Endometrium (tissue), 2 donors: ENCODE results near the gene INPP4A.
"Not testable (repeated sequence)": the region's sequence is repeated elsewhere in the genome, so short reads cannot be mapped to it uniquely, and the experiment has no call there.

Experiments
- FAIRE-seq: peaks from 2 replicates; lab custom pipeline; 2012; peaks lifted over from hg19 to GRCh38; lab: Jason Lieb, UNC
- donor health status: control.
- donor health status: control.

The INPP4A gene

GRCh38 chr2:98444436-98445176, at the start of gene INPP4A:
Gene INPP4A, plus strand, starts transcription at chr2:98444858. Its CDS starts 75,191 bp downstream, at chr2:98520049.
- no peak for FAIRE-seq

DNA sequence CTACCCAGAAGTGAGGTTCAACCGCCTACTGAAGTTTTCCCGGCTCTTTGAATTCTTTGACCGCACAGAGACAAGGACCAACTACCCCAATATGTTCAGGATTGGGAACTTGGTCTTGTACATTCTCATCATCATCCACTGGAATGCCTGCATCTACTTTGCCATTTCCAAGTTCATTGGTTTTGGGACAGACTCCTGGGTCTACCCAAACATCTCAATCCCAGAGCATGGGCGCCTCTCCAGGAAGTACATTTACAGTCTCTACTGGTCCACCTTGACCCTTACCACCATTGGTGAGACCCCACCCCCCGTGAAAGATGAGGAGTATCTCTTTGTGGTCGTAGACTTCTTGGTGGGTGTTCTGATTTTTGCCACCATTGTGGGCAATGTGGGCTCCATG, 48.7 kb upstream of the INPP4A start:
- FAIRE-seq = no peak

- no peak for FAIRE-seq
These were observed 47.8 kb upstream of the INPP4A start for GRCh38 chr2:98396745-98397355.

- no peak for FAIRE-seq
These were observed 45.5 kb upstream of the INPP4A start for GRCh38 chr2:98399140-98399539.

GRCh38 chr2:98403878-98404277, 40.8 kb upstream of the INPP4A start:
- FAIRE-seq = no peak

DNA sequence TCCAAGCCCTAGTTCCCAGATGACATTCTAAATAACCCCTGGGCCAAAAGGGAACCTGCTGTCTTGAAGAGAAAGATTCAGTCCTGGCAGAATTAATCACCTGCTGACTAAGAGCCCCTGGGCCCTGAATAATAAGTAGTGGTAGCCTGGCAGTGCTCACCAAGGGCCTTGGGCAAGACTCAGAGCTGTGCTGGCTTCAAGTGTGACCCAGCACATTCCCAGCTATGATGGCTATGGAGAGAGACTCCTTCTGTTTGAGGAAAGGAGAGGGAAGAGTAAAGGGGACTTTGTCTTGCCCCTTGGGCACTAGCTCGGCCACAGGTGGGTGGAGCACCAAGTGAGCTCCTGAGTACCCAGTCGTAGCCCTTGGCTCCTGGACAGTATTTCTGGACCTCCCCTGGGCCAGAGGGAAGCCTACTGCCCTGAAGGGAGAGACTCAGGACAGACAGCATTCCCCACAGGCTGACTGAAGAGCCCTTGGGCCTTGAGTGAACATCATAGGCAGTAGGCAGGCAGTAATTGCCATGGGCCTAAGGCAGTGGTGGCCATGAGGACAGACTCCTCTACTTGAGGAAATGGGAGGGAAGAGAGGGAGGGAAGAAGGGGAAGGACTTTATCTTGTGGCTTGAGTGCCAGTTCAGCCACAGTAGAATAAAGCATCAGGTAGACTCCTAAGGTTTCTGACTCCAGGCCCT, 40.0 kb upstream of the INPP4A start:
- FAIRE-seq = no peak

GRCh38 chr2:98405301-98405700, 39.4 kb upstream of the INPP4A start:
- FAIRE-seq = no peak

- no peak for FAIRE-seq
These were observed 36.5 kb upstream of the INPP4A start for GRCh38 chr2:98408155-98408554.

DNA sequence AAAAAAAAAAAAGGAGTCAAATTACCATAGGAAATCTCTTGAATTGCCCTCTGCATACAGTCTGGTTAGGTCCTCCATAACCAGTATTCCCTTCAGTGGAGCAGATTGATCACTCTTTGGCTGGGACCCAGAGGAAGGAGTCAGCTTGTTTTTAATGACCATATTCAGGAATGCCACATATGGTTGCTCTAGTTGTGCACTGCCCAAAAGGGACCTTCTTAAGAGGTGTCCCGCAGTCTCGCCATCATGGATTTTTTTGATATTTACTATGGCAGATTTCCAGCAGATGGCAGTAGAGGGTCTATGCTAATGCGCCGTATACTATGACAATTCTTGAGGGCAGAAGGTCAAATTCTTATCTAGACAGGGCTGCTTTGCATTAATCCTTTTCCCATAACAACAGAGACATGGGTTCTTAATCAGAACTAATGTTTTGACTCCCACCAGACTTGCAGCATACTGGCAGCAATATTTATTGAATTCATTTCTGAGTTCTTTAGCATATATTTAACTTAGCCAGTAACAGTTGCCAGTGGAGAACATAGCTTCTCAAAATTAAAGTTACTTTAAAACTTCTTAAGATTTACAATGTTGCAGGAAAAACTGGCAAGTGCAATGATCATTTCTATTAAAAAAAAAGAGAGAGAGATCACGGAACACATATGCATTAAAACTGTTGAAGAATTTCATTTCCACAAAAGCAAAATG, 31.8 kb upstream of the INPP4A start:
- no peak for FAIRE-seq

- FAIRE-seq = not testable (repeated sequence)
These were observed 30.4 kb upstream of the INPP4A start for GRCh38 chr2:98414246-98414645.

DNA sequence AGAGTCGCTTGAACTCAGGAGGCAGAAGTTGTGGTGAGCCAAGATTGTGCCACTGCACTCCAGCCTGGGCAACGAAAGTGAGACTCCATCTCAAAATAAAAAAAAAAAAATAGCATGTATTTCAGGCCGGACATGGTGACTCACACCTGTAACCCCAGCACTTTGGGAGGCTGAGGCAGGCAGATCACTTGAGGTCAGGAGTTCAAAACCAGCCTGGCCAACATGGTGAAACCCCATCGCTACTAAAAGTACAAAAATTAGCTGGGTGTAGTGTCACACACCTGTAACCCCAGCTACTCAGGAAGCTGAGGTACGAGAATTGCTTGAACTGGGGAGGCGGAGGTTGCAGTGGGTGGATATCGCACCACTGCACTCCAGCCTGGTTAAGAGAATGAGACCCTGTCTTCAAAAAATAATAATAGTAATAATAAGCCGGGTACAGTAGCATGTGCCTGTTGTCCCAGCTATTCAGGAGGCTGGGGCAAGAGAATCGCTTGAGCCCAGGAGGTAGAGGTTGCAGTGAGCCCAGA, 28.9 kb upstream of the INPP4A start:
- not testable (repeated sequence) for FAIRE-seq

DNA sequence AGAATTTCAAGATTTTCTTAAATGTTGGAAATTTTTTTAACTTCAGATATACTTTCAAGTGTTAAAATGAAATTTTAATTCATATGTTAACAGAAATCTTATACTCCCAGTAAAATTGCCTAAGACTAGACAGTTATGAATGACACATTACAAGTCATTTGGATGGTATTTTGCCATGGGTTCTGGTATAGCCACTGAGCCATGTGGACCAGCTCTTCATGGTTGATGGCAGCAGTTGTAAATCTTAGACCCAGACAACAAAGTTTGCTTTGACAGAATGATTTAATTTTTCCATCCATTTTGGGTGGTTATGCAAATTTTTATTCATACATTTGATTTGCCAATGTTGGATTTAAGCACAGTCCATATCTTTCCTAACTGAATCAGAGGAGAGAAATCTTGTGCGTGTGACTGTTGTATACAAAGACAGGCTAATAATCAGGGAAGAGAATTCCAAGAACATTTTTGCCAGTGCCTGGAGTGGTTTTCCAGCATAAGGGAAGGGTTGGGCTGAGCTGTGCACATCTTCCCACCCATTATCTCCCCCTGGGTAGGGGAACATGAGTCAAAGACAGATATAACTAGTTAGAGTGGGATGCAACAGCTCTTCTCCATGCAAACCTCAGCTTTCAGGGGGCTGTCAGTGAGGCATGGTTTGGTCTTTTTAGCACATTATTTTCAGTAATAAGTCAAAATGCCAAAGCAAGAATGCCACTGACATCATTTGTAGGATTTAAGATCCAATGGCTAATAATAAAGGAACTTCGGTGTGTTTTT, 28.1 kb upstream of the INPP4A start:
- no peak for FAIRE-seq

DNA sequence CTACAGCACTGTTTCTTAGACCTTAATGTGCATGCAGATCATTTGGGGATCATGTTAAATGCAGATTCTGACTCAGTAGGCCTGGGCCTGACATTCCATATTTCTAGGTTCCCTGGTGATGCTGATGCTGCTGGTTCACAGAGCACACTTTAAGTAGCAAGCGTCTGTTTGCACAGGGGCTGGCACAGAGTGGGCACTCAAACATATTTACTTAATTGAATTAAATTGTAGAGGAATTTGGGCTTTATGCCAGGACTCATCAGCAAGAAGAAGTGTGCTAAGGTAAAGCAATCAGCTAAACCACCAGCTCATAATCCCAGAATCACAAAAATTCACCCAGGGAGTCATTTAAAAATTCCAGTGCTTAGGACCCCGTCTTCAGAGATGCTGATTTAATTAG, 25.1 kb upstream of the INPP4A start:
- FAIRE-seq = no peak

- FAIRE-seq = no peak
These were observed 24.5 kb upstream of the INPP4A start for GRCh38 chr2:98419977-98420725.

- no peak for FAIRE-seq
These were observed 22.2 kb upstream of the INPP4A start for GRCh38 chr2:98422449-98422848.

DNA sequence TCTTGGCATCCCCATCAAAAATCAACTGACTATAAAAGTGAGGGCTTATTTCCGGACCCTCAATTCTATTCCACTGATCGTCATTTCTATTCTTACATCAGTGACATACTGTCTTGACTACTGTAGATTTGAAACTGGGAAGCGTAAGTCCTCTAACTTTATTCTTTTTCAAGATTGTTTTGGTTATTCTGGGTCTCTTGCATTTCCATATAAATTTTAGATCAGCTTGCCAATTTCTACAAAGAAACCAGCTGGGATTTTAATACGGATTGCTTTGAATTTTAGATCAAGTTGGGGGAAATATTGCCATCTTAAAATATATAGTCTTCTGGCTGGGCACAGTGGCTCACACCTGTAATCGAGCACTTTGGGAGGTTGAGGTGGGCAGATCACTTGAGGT, 17.9 kb upstream of the INPP4A start:
- no peak for FAIRE-seq

GRCh38 chr2:98432145-98432544, 12.5 kb upstream of the INPP4A start:
- no peak for FAIRE-seq

- FAIRE-seq = no peak
These were observed 11.2 kb upstream of the INPP4A start for GRCh38 chr2:98433363-98433964.

GRCh38 chr2:98434492-98434891, 10.2 kb upstream of the INPP4A start:
- no peak for FAIRE-seq

DNA sequence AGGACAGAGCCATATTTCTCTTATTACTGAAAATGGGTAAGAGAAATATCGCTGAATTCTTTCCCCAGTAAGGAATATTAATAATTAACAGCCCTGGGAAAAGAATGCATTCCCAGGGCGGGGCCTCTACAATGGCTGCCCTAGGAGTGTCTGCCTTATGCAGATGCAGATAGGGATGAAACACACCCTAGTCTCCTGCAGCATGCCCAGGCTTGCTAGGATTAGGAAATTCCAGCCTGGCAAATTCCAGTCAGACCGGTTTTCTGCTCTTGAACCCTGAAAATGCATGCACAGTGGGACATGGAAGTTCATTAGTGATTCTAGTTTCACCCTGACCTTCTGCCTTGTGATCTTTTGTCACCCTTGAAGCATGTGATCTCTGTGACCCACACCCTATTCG, 9.0 kb upstream of the INPP4A start:
- FAIRE-seq = not testable (repeated sequence)
